ENCODE data around the gene HLA-DRB5.
"Not testable (repeated sequence)": the region's sequence is repeated elsewhere in the genome, so short reads cannot be mapped to it uniquely, and the experiment has no call there.

Gene HLA-DRB5

GRCh38 chr6:32501016-32501415 lies 29.1 kb downstream of the HLA-DRB5 start:
- DNase-seq (ENCODE audit: low spot score), result no peak

DNA sequence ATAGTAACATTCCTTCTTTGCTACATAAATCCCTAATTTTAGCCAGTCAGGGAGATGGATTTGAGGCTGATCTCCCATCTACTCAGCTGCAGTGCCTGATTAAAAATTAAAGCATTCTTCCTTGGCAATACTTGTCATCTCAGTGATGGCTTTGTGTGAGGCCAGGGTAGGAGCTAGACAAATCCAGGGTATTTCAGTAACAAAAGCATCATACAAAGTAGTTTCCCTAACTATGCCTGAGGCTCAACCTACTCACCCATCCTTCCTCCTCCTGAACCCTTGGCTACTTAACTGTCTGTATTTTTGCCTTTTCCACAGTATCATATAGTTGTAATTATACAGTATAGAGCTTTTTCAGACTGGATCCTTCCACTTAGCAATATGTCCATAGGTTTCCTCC lies 37.7 kb downstream of the HLA-DRB5 start:
- DNase-seq (ENCODE audit: low spot score), result no peak

DNA sequence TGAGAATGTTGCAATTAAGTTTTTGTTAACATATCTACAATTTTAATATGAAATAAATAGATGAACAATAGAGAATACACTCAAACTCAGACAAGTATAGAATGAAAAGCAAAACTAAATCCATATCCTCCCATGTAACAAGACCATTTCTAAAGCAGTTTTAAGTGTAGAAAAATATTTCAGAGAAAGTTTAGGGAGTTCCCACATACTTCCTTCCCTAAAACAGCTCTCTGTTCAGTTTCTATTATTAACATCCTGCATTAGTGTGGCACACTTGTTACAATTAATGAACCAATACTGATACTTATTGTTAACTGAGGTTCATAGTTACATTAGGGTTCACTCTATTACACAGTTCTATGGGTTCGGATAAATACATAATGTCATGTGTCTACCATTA lies 38.4 kb downstream of the HLA-DRB5 start:
- DNase-seq (ENCODE audit: low spot score), result no peak

GRCh38 chr6:32488083-32488482 lies 42.0 kb downstream of the HLA-DRB5 start:
- no peak for DNase-seq (ENCODE audit: low spot score)

GRCh38 chr6:32484614-32484998 lies 45.5 kb downstream of the HLA-DRB5 start:
- no peak for DNase-seq (ENCODE audit: low spot score)

GRCh38 chr6:32483968-32484613 lies 46.0 kb downstream of the HLA-DRB5 start:
- no peak for DNase-seq (ENCODE audit: low spot score)

DNA sequence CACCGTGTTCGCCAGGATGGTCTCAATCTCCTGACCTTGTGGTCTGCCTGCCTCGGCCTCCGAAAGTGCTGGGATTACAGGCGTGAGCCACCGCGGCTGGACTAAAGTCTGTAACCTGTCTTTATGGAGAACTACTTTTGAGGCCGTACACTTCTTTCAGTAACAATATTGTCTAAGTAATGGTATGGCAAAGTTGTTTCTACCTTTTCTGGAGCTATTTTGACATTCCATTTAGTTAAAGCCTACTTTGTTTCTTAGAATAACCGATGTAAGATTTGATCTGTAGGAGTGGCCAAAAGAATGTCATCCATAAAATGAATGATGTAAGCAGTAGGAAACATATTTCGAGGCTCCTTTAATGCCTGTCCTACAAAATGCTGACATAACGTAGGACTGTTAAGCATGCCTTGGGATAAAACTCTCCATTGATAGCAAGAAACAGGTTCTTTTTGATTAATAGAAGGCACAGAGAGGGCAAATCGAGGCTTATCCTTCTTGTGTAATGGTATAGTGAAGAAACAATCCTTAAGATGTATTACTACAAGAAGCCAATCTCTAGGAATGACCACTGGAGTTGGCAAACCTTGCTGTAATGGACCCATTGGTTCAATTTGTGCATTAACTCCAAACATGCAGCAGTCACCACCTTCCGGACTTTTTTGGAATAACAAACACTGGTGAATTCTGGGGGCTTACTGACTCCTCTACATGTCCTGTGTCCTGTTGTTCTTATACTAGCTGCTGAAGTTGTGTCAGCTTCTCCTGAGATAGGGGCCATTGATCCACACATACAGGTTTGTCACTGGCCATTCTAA lies 54.5 kb downstream of the HLA-DRB5 start:
- DNase-seq (ENCODE audit: low spot score), result no peak

DNA sequence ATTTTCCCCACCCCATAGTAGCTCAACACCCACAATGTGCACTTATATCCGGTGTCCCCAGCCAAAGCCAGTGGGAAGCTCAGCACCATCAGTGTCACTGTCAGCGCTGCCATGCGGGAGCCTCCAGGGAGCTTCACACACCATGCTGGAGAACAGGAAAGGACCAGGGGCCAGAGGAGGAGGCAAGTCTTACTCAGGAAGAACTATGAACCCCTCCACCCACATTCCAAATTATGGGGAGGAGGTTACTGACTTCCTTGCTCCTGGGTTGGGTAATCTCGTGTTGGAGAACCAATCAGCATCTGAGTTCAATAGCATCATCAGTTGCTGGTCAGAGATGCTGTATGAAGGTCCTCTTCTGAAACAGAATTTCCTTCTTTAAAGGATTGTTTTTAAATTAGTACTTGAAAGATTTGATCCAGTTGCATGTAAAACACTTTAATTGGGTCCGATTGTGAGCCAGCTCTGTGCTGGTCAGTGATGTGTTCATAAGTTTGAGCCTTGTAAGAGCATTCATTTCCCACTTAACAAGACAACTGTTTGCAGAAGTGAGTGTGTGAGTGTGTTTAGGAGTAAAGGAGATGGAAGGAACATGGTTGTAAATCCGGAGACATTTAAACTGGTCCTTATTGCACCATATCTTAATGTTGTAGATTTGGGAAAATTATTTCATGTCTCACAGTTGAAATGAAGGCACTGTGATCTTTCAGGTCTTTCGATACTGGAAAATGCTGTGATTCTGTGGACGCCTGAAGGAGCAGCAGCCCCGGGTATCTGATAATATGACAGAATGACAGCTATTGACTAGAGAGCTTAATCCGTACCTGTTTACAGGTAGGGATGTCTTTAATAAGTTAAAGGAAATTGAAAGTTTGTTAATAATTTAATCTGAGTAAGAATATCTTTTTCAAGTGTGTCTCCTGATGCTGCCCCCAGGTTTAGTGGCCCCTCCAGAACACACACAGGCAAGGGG lies 56.4 kb downstream of the HLA-DRB5 start:
- DNase-seq (ENCODE audit: low spot score), result not testable (repeated sequence)

- DNase-seq (ENCODE audit: low spot score), result no peak
These were observed 57.2 kb downstream of the HLA-DRB5 start for GRCh38 chr6:32472781-32473375.

DNA sequence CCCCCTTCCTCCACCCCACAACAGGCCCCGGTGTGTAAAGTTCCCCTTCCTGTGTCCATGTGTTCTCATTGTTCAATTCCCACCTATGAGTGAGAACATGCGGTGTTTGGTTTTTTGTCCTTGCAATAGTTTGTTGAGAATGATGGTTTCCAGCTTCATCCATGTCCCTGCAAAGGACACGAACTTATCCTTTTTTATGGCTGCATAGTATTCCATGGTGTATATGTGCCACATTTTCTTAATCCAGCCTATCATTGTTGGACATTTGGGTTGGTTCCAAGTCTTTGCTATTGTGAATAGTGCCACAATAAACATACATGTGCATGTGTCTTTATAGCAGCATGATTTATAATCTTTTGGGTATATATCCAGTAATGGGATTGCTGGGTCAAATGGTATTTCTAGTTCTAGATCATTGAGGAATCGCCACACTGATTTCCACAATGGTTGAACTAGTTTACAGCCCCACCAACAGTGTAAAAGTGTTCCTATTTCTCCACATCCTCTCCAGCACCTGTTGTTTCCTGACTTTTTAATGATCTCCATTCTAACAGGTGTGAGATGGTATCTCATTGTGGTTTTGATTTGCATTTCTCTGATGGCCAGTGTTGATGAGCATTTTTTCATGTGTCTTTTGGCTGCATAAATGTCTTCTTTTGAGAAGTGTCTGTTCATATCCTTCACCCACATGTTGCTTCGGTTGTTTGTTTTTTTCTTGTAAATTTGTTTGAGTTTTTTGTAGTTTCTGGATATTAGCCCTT lies 62.2 kb downstream of the HLA-DRB5 start:
- DNase-seq (ENCODE audit: low spot score), result not testable (repeated sequence)
